ENCODE data around the gene ASPA. TPM values are rescaled to one million over a fixed set of nuclear protein-coding genes. Genes with fewer than 3 reads are reported as not detected.

The ASPA gene
- total and polyA plus RNA-seq, 2 donors (not counting 3 experiments of a cell fraction or from before 2014, with no cell fraction given): 0.01 TPM; not detected in 1

DNA sequence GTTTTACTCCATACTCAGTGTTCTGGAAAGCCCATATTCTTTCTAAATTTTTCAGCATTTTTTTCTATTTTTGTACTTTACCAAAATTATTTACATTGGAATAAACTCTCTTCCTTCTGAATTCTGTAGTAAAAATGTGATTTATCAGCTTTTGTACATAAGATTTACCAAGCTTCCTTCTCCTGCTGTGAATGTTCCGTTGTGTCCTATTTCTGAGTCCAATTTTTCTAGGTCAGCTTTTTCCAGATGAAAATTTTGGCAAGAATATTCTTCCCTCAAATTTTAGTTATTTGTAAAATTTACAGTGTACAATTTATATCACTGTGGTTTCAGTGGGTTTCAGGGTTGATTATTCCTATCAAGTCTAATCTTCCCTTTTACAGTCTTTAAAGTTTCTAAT is 27.5 kb downstream of the ASPA start:
- no peaks in the 10 kb centered on the region for H3K36me3 ChIP-seq (ENCODE audit: control insufficient read depth in 2 of 2, extremely low read depth in 1 of 2, insufficient read depth in 2 of 2, low read length in 2 of 2)
- H4K20me1 ChIP-seq (replicated peaks; ENCODE audit: control insufficient read depth, extremely low read depth, insufficient read depth, low read length): no peaks in the 10 kb centered on the region
- no peaks in the 10 kb centered on the region for H3K79me2 ChIP-seq (ENCODE audit: control insufficient read depth, insufficient read depth, low read length)
- ChIA-PET CTCF (no interaction called here), POLR2A (no interaction called here)
- FAIRE-seq (no peak), DNase-seq (ENCODE audit: low read depth, low spot score) (no peak)
- TF ChIP-seq EZH2 (IDR thresholded peaks at IDR 0.05; ENCODE audit: borderline replicate concordance, low read depth, low read length, severe bottlenecking) (no peak), POLR2AphosphoS5 (IDR thresholded peaks at IDR 0.05; ENCODE audit: insufficient read depth, low read depth, low read length) (no peak), FOS (IDR thresholded peaks at IDR 0.05; ENCODE audit: borderline replicate concordance, insufficient read depth, low read length) (no peak), POLR2A (IDR thresholded peaks at IDR 0.05; ENCODE audit: low read depth, low read length) (no peak), CTCF (IDR thresholded peaks at IDR 0.05; ENCODE audit: extremely low read depth in 1 of 2, insufficient read depth in 1 of 2, low read depth in 1 of 2, low read length in 2 of 2) (no peak), MYC (IDR thresholded peaks at IDR 0.05; ENCODE audit: low read depth, low read length) (no peak), GATA2 (IDR thresholded peaks at IDR 0.05; ENCODE audit: insufficient read depth, insufficient read length, low read depth, low read length) (no peak), JUN (IDR thresholded peaks at IDR 0.05; ENCODE audit: borderline replicate concordance, insufficient read depth, insufficient read length, low read depth) (no peak)
- TF ChIP-seq, protein P1, sequence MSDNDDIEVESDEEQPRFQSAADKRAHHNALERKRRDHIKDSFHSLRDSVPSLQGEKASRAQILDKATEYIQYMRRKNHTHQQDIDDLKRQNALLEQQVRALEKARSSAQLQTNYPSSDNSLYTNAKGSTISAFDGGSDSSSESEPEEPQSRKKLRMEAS (IDR thresholded peaks at IDR 0.05; ENCODE audit: insufficient read depth, insufficient read length): no peak
- H3K4me2 ChIP-seq (ENCODE audit: insufficient read depth, low read length): no peak overlapping the region
- H3K27ac ChIP-seq (ENCODE audit: insufficient read depth, low read depth, low read length): no peak overlapping the region
- no TSS peak for BruUV-seq (replicated peaks)
- H3K4me3 ChIP-seq (replicated peaks in 1 of 3; ENCODE audit: insufficient read depth in 1 of 3, low read depth in 1 of 3, low read length in 3 of 3): no peak overlapping the region
- H3K27me3 ChIP-seq (ENCODE audit: control insufficient read depth in 2 of 2, insufficient read depth in 2 of 2, low read length in 2 of 2): no peaks in the 10 kb centered on the region
- H3K9me1 ChIP-seq (replicated peaks; ENCODE audit: control insufficient read depth, extremely low read depth, insufficient read depth, low read length): no peaks in the 10 kb centered on the region
- no peak overlapping the region for H2AFZ ChIP-seq (ENCODE audit: low read depth, low read length)
- dilution Hi-C loops (cut with MboI; ENCODE audit: extremely low pct_ligation_motif_present, low sequenced_read_pairs) (no loop called here), intact Hi-C loops (cut with micrococcal nuclease) (no loop called here)
- no peaks in the 10 kb centered on the region for H3K9me3 ChIP-seq (replicated peaks; ENCODE audit: control insufficient read depth, insufficient read depth, low read length)
- H3K4me1 ChIP-seq (ENCODE audit: control insufficient read depth, extremely low read depth, insufficient read depth, low read length): no peaks in the 10 kb centered on the region
- H3K9ac ChIP-seq (replicated peaks; ENCODE audit: extremely low read depth, insufficient read depth, low read length): no peak overlapping the region

Measured in endothelial cell of umbilical vein (primary cell).